ENCODE results near the gene ALOX15. TPM values are rescaled to one million over a fixed set of nuclear protein-coding genes. Genes with fewer than 3 reads are reported as not detected.
"Not testable (repeated sequence)": the region's sequence is repeated elsewhere in the genome, so short reads cannot be mapped to it uniquely, and the experiment has no call there.

Gene ALOX15
- total RNA-seq, 6 donors from 2014 or later: 2.4 to 26.0 (median 10.0) TPM

GRCh38 chr17:4631836-4632580 lies 9.5 kb downstream of the ALOX15 start:
- 62 to 76% methylated on average over 13 to 21 of the region's 21 CpGs for WGBS, 2 donors
- Histone ChIP-seq H3K36me3 (no peaks in the 10 kb centered on the region), H3K27me3 (peaks cover 0 to 2% (median 0%) of the 10 kb centered on the region in 4 donors), H3K27ac (no peak overlapping the region), H3K4me1 (peaks cover 0 to 11% (median 4%) of the 10 kb centered on the region in 4 donors), H3K9me3 (no peaks in the 10 kb centered on the region), H3K4me3 (no peak overlapping the region)
- ATAC-seq (ENCODE audit: low FRiP score in 2 of 2): no peak
- TF ChIP-seq CTCF (IDR thresholded peaks at IDR 0.05) (no peak), POLR2A (IDR thresholded peaks at IDR 0.05) (no peak), POLR2AphosphoS5 (IDR thresholded peaks at IDR 0.05) (no peak), EP300 (IDR thresholded peaks at IDR 0.05) (no peak)
- peak in 1 of 2 donors; percentile 59 for DNase-seq

DNA sequence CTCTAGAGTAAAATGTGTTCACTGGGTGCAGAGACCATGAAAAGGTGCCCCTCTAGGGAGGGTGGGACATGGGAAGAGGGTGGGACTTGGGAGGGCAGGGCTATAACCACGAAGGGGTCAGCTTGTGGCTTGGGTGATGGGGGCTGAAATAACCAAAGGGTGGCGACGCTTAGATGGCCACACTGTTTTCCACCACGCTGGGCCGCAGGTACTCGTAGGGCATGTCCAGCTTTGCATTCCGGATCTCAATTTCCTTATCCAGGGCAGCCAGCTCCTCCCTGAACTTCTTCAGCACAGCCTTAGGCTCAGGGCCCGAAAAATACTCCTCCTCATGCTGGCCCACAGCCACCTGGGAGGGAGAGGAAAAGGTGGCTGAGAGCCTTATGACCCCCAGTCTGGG lies 10.0 kb downstream of the ALOX15 start:
- no peak for DNase-seq
- H3K4me3 ChIP-seq: no peak overlapping the region

GRCh38 chr17:4626734-4627256 lies 14.7 kb downstream of the ALOX15 start:
- Histone ChIP-seq H3K9me3 (no peaks in the 10 kb centered on the region), H3K4me3 (no peak overlapping the region), H3K36me3 (no peaks in the 10 kb centered on the region), H3K4me1 (peaks cover 4 to 8% (median 6%) of the 10 kb centered on the region in 4 donors), H3K27ac (no peak overlapping the region), H3K27me3 (no peaks in the 10 kb centered on the region)
- WGBS, 2 donors: 69 to 71% methylated on average over 4 of the region's 4 CpGs
- TF ChIP-seq POLR2A (IDR thresholded peaks at IDR 0.05) (no peak), EP300 (IDR thresholded peaks at IDR 0.05) (no peak), CTCF (IDR thresholded peaks at IDR 0.05) (no peak), POLR2AphosphoS5 (IDR thresholded peaks at IDR 0.05) (no peak)
- DNase-seq (no peak), ATAC-seq (ENCODE audit: low FRiP score in 2 of 2) (no peak)

More for the DNA sequence above, 10.0 kb downstream of the ALOX15 start:
- Histone ChIP-seq H3K9me3 (no peaks in the 10 kb centered on the region), H3K4me1 (peaks cover 0 to 10% (median 4%) of the 10 kb centered on the region in 4 donors), H3K27me3 (peaks cover 0 to 2% (median 0%) of the 10 kb centered on the region in 4 donors), H3K36me3 (no peaks in the 10 kb centered on the region), H3K27ac (no peak overlapping the region)
- no peak for TF ChIP-seq POLR2AphosphoS5 (IDR thresholded peaks at IDR 0.05)
- TF ChIP-seq EP300 (IDR thresholded peaks at IDR 0.05): no peak
- TF ChIP-seq CTCF (IDR thresholded peaks at IDR 0.05): no peak
- TF ChIP-seq POLR2A (IDR thresholded peaks at IDR 0.05): no peak
- 85% methylated on average over 7 to 8 of the region's 8 CpGs for WGBS, 2 donors
- no peak for ATAC-seq (ENCODE audit: low FRiP score in 2 of 2)

DNA sequence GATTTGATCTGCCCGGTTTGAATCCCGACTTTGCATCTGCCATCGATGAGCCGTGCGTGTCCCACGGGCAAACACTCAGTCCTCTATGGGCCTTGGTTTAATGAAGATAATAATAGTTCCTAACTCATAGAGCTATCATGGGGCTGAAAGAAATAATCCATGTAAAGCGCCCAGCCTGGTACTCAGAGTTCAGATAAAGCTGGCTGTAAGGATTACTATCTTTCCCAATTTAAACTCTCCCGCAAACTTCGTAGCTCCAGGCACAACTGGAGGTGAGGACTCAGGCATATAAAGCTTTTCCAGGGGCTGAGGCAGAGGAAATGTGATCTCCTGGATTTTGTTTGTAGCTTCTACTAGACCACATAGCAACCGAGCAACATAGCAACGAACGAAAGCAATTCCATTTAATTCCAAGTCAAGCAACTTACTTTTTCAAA lies 16.3 kb downstream of the ALOX15 start:
- no peak overlapping the region for H3K27ac ChIP-seq
- ATAC-seq (ENCODE audit: low FRiP score in 2 of 2) (peak in 1 of 2 donors; percentile 52), DNase-seq (no peak)
- H3K27me3 ChIP-seq: no peaks in the 10 kb centered on the region
- 85 to 88% methylated on average over 12 of the region's 12 CpGs for WGBS, 2 donors
- H3K4me1 ChIP-seq: peaks cover 4 to 8% (median 6%) of the 10 kb centered on the region in 4 donors
- no peaks in the 10 kb centered on the region for H3K9me3 ChIP-seq
- no peaks in the 10 kb centered on the region for H3K36me3 ChIP-seq
- no peak overlapping the region for H3K4me3 ChIP-seq
- no peak for TF ChIP-seq CTCF (IDR thresholded peaks at IDR 0.05)
- TF ChIP-seq POLR2AphosphoS5 (IDR thresholded peaks at IDR 0.05): no peak
- no peak for TF ChIP-seq EP300 (IDR thresholded peaks at IDR 0.05)
- TF ChIP-seq POLR2A (IDR thresholded peaks at IDR 0.05): no peak

GRCh38 chr17:4624451-4624911 lies 17.0 kb downstream of the ALOX15 start:
- not testable (repeated sequence) for H3K27ac ChIP-seq; H3K27me3 ChIP-seq; ATAC-seq (ENCODE audit: low FRiP score in 2 of 2); DNase-seq; H3K9me3 ChIP-seq; H3K4me1 ChIP-seq; H3K36me3 ChIP-seq; H3K4me3 ChIP-seq
- 59 to 74% methylated on average over 3 of the region's 3 CpGs for WGBS, 2 donors
